ACC112 (cell line): ENCODE measurements around the gene BID.
A peak's percentile ranks its signal among the peaks of the same experiment; 100 is the strongest.

Source experiments
- H2AFZ ChIP-seq: fragments of 200-600 bp; sonication (generic); one replicate; pipeline ENCODE4 v1.6.0; 2017; ENCODE audit warnings: antibody characterized with exemption, low read length; ENCODE audit not compliant: unreplicated experiment
- H3K27ac ChIP-seq: fragments of 200-600 bp; sonication (generic); 2 replicates; pipeline ENCODE4 v1.5.1; 2014; ENCODE audit warnings: low read depth, mild to moderate bottlenecking, antibody characterized with exemption, low read length, moderate library complexity
- H3K27me3 ChIP-seq: fragments of 200-600 bp; sonication (generic); 2 replicates; pipeline ENCODE4 v1.6.1; 2014; ENCODE audit warnings: mild to moderate bottlenecking, antibody characterized with exemption, low read length, moderate library complexity, mixed read lengths; ENCODE audit not compliant: insufficient read depth
- H3K36me3 ChIP-seq: fragments of 200-600 bp; sonication (generic); 2 replicates; pipeline ENCODE4 v1.6.1; 2016; ENCODE audit warnings: mild to moderate bottlenecking, antibody characterized with exemption, low read length, moderate library complexity, mixed read lengths; ENCODE audit not compliant: insufficient read depth
- H3K4me1 ChIP-seq: fragments of 200-600 bp; sonication (generic); one replicate; pipeline ENCODE4 v1.6.1; 2016; ENCODE audit warnings: low read length, mixed read lengths; ENCODE audit not compliant: insufficient read depth, unreplicated experiment, control insufficient read depth
- H3K4me3 ChIP-seq: fragments of 200-600 bp; sonication (generic); 2 replicates; pipeline ENCODE4 v1.5.1; 2014; ENCODE audit warnings: mild to moderate bottlenecking, low read depth, low read length
- H3K79me2 ChIP-seq: fragments of 200-600 bp; sonication (generic); one replicate; pipeline ENCODE4 v1.6.0; 2016; ENCODE audit warnings: low read length; ENCODE audit not compliant: control insufficient read depth, unreplicated experiment, insufficient read depth

Gene BID

GRCh38 chr22:17728786-17729185, 45.5 kb downstream of the BID start:
- no peak overlapping the region for H3K27ac ChIP-seq
- H3K27me3 ChIP-seq, result no peaks in the 10 kb centered on the region
- no peak overlapping the region for H2AFZ ChIP-seq
- H3K4me1 ChIP-seq, result peaks cover 14% of the 10 kb centered on the region
- no peak overlapping the region for H3K4me3 ChIP-seq
- peaks cover 18% of the 10 kb centered on the region for H3K79me2 ChIP-seq
- H3K36me3 ChIP-seq, result peaks cover 11% of the 10 kb centered on the region; the same call in 1 of the 2 replicates

DNA sequence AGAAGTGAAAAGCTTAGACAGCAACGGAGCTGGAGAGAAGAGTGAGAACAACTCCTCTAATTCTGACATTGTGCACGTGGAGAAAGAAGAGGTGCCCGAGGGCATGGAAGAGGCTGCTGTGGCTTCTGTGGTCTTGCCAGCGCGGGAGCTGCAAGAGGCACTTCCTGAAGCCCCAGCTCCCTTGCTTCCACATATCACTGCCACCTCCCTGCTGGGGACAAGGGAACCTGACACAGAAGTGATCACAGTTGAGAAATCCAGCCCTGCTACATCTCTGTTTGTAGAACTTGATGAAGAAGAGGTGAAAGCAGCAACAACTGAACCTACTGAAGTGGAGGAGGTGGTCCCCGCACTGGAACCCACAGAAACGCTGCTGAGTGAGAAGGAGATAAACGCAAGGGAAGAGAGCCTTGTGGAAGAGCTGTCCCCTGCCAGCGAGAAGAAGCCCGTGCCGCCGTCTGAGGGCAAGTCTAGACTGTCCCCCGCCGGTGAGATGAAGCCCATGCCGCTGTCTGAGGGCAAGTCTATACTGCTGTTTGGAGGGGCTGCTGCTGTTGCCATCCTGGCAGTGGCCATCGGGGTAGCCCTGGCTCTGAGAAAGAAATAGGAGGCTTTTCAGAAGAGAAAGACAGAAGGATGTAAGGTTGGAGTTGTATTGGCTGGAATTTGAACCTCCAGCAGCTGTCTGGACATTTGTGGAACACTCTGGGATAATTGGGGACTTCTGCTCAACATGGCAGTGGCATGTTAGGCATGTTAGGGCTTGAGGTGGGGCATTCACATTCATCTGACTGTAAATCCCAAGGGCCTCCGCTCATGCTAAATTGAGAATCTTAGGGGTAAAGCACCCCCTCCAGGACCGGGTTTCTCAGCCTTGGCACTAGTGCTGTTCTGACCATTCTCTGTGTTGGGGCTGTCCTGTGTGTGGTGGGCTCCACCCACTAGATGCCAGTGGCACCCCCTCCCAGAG, 47.1 kb downstream of the BID start:
- Histone ChIP-seq H2AFZ (no peak overlapping the region), H3K79me2 (peaks cover 23% of the 10 kb centered on the region), H3K27ac (peak overlapping the region; percentile 29; the same call in 1 of the 2 replicates), H3K27me3 (no peaks in the 10 kb centered on the region), H3K36me3 (0 out of 2 replicates have a peak, but pooled peaks cover 4% of the 10 kb centered on the region), H3K4me1 (peaks cover 8% of the 10 kb centered on the region), H3K4me3 (no peak overlapping the region)

DNA sequence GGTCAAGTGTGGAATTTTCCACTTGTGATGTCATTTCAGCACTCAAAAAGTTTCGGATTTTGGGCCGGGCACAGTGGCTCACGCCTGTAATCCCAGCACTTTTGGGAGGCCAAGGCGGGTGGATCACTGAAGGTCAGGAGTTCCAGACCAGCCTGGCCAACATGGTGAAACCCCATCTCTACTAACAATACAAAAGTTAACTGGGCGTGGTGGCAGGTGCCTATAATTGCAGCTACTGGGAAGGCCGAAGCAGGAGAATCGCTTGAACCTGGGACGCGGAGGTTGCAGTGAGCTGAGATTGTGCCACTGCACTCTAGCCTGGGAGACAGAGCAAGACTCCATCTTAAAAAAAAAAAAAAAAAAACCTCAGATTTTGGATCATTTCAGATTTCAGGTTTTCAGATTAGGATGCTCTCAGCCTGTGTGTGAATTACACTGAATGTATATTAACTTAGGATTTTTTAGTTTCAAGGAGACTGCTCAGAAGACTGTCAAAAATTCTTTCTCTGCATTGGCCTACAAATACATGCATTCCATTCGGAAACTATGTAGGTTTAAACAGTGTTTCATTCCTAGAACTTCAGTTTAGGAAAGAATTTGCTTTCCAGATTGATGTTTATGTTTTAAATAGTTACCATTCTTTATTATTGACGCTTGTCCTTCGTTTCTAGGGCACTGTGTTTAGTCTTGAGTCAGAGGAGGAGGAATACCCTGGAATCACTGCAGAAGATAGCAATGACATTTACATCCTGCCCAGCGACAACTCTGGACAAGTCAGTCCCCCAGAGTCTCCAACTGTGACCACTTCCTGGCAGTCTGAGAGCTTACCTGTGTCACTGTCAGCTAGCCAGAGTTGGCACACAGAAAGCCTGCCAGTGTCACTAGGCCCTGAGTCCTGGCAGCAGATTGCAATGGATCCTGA, 48.0 kb downstream of the BID start:
- Histone ChIP-seq H3K4me3 (no peak overlapping the region), H3K4me1 (peaks cover 8% of the 10 kb centered on the region), H3K27ac (peak overlapping the region; percentile 29; the same call in 1 of the 2 replicates), H3K36me3 (0 out of 2 replicates have a peak, but pooled peaks cover 4% of the 10 kb centered on the region), H3K79me2 (peaks cover 23% of the 10 kb centered on the region), H2AFZ (no peak overlapping the region), H3K27me3 (no peaks in the 10 kb centered on the region)

- no peaks in the 10 kb centered on the region for H3K27me3 ChIP-seq
- no peak overlapping the region for H3K27ac ChIP-seq
- H3K4me3 ChIP-seq, result no peak overlapping the region
- H3K79me2 ChIP-seq, result peaks cover 23% of the 10 kb centered on the region
- no peak overlapping the region for H2AFZ ChIP-seq
- 0 out of 2 replicates have a peak, but pooled peaks cover 3% of the 10 kb centered on the region for H3K36me3 ChIP-seq
- H3K4me1 ChIP-seq, result peaks cover 8% of the 10 kb centered on the region
These were observed 48.8 kb downstream of the BID start for GRCh38 chr22:17725500-17725796.

- no peaks in the 10 kb centered on the region for H3K27me3 ChIP-seq
- H3K36me3 ChIP-seq, result no peaks in the 10 kb centered on the region
- peaks cover 8% of the 10 kb centered on the region for H3K4me1 ChIP-seq
- H3K79me2 ChIP-seq, result peaks cover 25% of the 10 kb centered on the region
- H3K27ac ChIP-seq, result no peak overlapping the region
- H3K4me3 ChIP-seq, result no peak overlapping the region
- no peak overlapping the region for H2AFZ ChIP-seq
These were observed 49.4 kb downstream of the BID start for GRCh38 chr22:17724678-17725499.

GRCh38 chr22:17724241-17724640, 50.0 kb downstream of the BID start:
- Histone ChIP-seq H2AFZ (no peak overlapping the region), H3K27ac (no peak overlapping the region), H3K27me3 (no peaks in the 10 kb centered on the region), H3K4me1 (peaks cover 8% of the 10 kb centered on the region), H3K79me2 (peaks cover 26% of the 10 kb centered on the region), H3K36me3 (no peaks in the 10 kb centered on the region), H3K4me3 (no peak overlapping the region)

GRCh38 chr22:17719911-17720310, 54.4 kb downstream of the BID start:
- Histone ChIP-seq H2AFZ (no peak overlapping the region), H3K79me2 (peaks cover 42% of the 10 kb centered on the region), H3K4me3 (no peak overlapping the region), H3K27ac (no peak overlapping the region), H3K27me3 (no peaks in the 10 kb centered on the region), H3K36me3 (no peaks in the 10 kb centered on the region), H3K4me1 (peaks cover 3% of the 10 kb centered on the region)

DNA sequence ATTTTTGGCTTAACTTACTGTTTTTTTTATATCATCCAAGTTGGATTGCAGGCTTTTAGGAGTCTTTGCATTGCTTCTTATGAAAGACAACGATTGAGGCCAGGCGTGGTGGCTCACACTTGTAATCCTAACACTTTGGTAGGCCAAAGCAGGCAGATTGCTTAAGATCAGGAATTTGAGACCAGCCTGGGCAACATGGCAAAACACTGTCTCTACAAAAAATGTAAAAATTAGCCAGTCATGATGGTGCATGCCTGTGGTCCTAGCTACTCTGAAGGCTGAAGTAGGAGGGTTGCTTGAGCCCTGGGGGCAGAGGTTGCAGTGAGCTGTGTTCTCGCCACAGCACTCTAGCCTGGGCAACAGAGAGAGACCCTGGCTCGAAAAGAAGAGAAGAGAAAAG, 56.6 kb downstream of the BID start:
- Histone ChIP-seq H2AFZ (no peak overlapping the region), H3K4me1 (no peaks in the 10 kb centered on the region), H3K27ac (no peak overlapping the region), H3K4me3 (no peak overlapping the region), H3K27me3 (no peaks in the 10 kb centered on the region), H3K79me2 (peaks cover 37% of the 10 kb centered on the region), H3K36me3 (no peaks in the 10 kb centered on the region)

DNA sequence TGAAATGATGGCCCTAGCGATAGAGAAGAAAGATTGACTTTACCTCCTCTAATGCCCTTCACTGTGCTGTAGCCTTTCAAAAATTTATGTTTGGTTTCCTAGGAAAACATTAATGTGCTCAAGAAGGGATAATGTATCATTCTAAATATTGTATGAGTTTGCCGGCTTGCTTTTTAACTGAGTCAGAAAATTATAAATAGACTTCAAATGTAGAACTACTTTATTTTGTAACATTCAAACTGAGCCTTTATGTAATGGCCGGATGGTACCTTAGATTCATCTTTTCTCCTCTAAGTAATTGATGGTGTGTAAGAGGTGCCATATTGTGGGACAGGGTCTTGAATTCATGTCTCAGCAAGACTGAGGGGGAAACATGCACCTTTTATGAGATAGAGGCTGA, 57.7 kb downstream of the BID start:
- Histone ChIP-seq H3K4me1 (peaks cover 11% of the 10 kb centered on the region), H3K27me3 (no peaks in the 10 kb centered on the region), H3K36me3 (no peaks in the 10 kb centered on the region), H3K4me3 (no peak overlapping the region), H3K27ac (no peak overlapping the region), H3K79me2 (peaks cover 46% of the 10 kb centered on the region), H2AFZ (no peak overlapping the region)

DNA sequence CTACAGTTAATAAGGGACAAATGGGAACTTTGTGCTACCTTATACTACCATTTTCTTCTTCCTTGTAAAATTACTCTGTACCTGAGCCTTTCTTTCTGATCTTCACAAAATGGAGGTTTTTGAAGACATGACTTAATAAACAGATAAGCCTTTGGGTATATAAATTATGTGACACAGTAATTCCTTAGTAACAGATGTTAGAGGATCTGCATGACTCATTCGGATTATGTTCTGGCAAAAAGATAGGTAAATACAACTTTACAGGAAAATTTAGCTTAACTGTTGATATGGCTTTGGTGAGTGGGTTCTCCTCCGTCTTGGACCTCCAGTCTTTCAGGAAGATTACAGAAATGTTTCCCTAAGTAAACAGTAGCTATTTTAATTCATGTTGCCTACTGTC, 61.8 kb downstream of the BID start:
- Histone ChIP-seq H3K4me1 (peaks cover 22% of the 10 kb centered on the region), H3K79me2 (peaks cover 60% of the 10 kb centered on the region), H3K36me3 (no peaks in the 10 kb centered on the region), H3K27ac (peak overlapping the region; percentile 52), H2AFZ (no peak overlapping the region), H3K4me3 (no peak overlapping the region), H3K27me3 (no peaks in the 10 kb centered on the region)
